Left lung (tissue), 10 donors: ENCODE data around the gene BPIFA1. TPM values are rescaled to one million over a fixed set of nuclear protein-coding genes. Genes with fewer than 3 reads are reported as not detected.

Experiments used
- ATAC-seq: fragments of 200-7000 bp; cut with Tn5 transposase; one replicate; pipeline ENCODE4 v1.9.1; 2020; ENCODE audit warnings: moderate library complexity
- DNase-seq, 4 donors: peaks; one replicate each; pipeline ENCODE4 v3.0.0-alpha.2; 2013 to 2020
- H3K27ac ChIP-seq, 2 donors: fragments of 200-600 bp; sonication (generic) in 1 of 2; one replicate each; pipeline versions ENCODE4 v1.5.0 to v1.8.0; 2020 to 2021
- H3K27me3 ChIP-seq, 2 donors: fragments of 200-600 bp; sonication (generic) in 1 of 2; one replicate each; pipeline versions ENCODE4 v1.5.0 to v1.8.0; 2020 to 2021
- H3K36me3 ChIP-seq, 2 donors: fragments of 200-600 bp; sonication (generic) in 1 of 2; one replicate each; pipeline versions ENCODE4 v1.5.0 to v1.8.0; 2020 to 2021
- H3K4me1 ChIP-seq, 2 donors: fragments of 200-600 bp; one replicate each; pipeline ENCODE4 v1.8.0; 2021
- H3K4me3 ChIP-seq, 2 donors: fragments of 200-600 bp; sonication (generic) in 1 of 2; one replicate each; pipeline versions ENCODE4 v1.5.0 to v1.8.0; 2020 to 2021; ENCODE audit warnings: mild to moderate bottlenecking in 1 of 2
- H3K9me3 ChIP-seq, 2 donors: fragments of 200-600 bp; sonication (generic) in 1 of 2; one replicate each; pipeline versions ENCODE4 v1.5.0 to v1.8.0; 2020 to 2021
- intact Hi-C, 2 donors: fragments of 100-400 bp; cut with DNase I; formaldehyde crosslinking; loops; one replicate each; pipeline versions ENCODE4 v1.11.2 to v1.14.2; 2022
- polyA plus RNA-seq, 6 donors: library from polyadenylated mRNA; unstranded; fragments of 120-200 nt; gene quantifications; one replicate each; pipeline ENCODE4 v1.2.1, GENCODE V29; 2013; ENCODE audit not compliant: insufficient read length in 6 of 6
- total RNA-seq, 2 donors: library from RNA; stranded (reverse); fragmentation: NEBNext Ultra II Directional; extraction: Animal tissue kit (Norgen Biotek cat#: 25700); gene quantifications; one replicate each; pipeline ENCODE4 v1.2.1, GENCODE V29; 2021
- TF ChIP-seq, protein P1 (sequence below), 2 donors: fragments of 200-600 bp; sonication (generic) in 1 of 2; IDR thresholded peaks; one replicate each; pipeline versions ENCODE4 v1.5.0 to v1.8.0; 2021; ENCODE audit warnings: antibody characterized with exemption in 2 of 2
- donor health status: DM: no; HTN: yes; CAD: no.
- donor health status: DM: no; HTN: no; CAD: no.

BPIFA1 gene
- total and polyA plus RNA-seq, 8 donors: 9.2 TPM; not detected in 7

DNA sequence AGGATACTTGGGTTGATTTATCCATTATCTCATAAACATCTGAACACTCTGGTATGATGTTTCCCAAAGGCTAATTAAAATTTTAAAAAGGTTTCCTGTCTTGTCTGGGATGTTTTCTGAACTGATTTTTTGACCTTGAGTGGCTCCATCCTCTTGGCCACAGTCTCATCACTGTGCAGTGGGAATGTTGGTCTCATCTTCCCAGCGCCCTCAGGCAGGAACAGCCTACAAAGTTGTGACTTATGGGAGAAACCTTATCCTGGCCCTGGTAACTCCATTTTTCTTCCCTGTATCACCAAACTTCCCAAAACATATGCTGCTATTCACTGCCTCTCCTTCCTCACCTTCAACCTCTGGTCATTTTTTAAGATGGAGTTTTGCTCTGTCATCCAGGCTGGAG lies 25.4 kb upstream of the BPIFA1 start:
- DNase-seq: no peak
- TF ChIP-seq, protein P1, sequence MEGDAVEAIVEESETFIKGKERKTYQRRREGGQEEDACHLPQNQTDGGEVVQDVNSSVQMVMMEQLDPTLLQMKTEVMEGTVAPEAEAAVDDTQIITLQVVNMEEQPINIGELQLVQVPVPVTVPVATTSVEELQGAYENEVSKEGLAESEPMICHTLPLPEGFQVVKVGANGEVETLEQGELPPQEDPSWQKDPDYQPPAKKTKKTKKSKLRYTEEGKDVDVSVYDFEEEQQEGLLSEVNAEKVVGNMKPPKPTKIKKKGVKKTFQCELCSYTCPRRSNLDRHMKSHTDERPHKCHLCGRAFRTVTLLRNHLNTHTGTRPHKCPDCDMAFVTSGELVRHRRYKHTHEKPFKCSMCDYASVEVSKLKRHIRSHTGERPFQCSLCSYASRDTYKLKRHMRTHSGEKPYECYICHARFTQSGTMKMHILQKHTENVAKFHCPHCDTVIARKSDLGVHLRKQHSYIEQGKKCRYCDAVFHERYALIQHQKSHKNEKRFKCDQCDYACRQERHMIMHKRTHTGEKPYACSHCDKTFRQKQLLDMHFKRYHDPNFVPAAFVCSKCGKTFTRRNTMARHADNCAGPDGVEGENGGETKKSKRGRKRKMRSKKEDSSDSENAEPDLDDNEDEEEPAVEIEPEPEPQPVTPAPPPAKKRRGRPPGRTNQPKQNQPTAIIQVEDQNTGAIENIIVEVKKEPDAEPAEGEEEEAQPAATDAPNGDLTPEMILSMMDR (IDR thresholded peaks at IDR 0.05): no peak
- no peak for ATAC-seq
- H3K36me3 ChIP-seq: no peaks in the 10 kb centered on the region
- intact Hi-C loops: no loop called here
- H3K4me3 ChIP-seq: no peak overlapping the region
- no peaks in the 10 kb centered on the region for H3K9me3 ChIP-seq
- H3K27me3 ChIP-seq: peaks cover 0 to 16% of the 10 kb centered on the region in 2 donors
- no peaks in the 10 kb centered on the region for H3K4me1 ChIP-seq
- no peak overlapping the region for H3K27ac ChIP-seq

- intact Hi-C loops: no loop called here
- no peak overlapping the region for H3K27ac ChIP-seq
- no peaks in the 10 kb centered on the region for H3K4me1 ChIP-seq
- no peaks in the 10 kb centered on the region for H3K36me3 ChIP-seq
- DNase-seq (peak in 2 of 4 donors; percentile 32 to 46), ATAC-seq (peak; percentile 96)
- no peaks in the 10 kb centered on the region for H3K9me3 ChIP-seq
- H3K27me3 ChIP-seq: peaks cover 0 to 16% of the 10 kb centered on the region in 2 donors
- no peak overlapping the region for H3K4me3 ChIP-seq
- TF ChIP-seq, protein P1 (IDR thresholded peaks at IDR 0.05): peak in 1 of 2 donors; percentile 29
These were observed 23.9 kb upstream of the BPIFA1 start for GRCh38 chr20:33211817-33212424.

GRCh38 chr20:33217052-33217451 lies 18.7 kb upstream of the BPIFA1 start, which contains the start of gene BPIFA3:
Gene BPIFA3, plus strand, starts transcription at chr20:33217352. Its CDS starts 185 bp downstream, at chr20:33217537.
- no peak within 1 kb of the TSS for H3K4me3 ChIP-seq
- H3K36me3 ChIP-seq: no peaks in the 10 kb centered on the region
- H3K4me1 ChIP-seq: no peaks in the 10 kb centered on the region
- H3K27ac ChIP-seq: no peak within 1 kb of the TSS
- peaks cover 0 to 12% of the 10 kb centered on the region in 2 donors for H3K27me3 ChIP-seq
- TF ChIP-seq, protein P1 (IDR thresholded peaks at IDR 0.05): no peak
- DNase-seq (no peak), ATAC-seq (no peak)
- H3K9me3 ChIP-seq: no peaks in the 10 kb centered on the region
- intact Hi-C loops: no loop called here

GRCh38 chr20:33224399-33224798 lies 11.4 kb upstream of the BPIFA1 start:
- H3K4me1 ChIP-seq: no peaks in the 10 kb centered on the region
- TF ChIP-seq, protein P1 (IDR thresholded peaks at IDR 0.05): no peak
- H3K27me3 ChIP-seq: peaks cover 0 to 21% of the 10 kb centered on the region in 2 donors
- DNase-seq (no peak), ATAC-seq (no peak)
- H3K27ac ChIP-seq: no peak overlapping the region
- no peaks in the 10 kb centered on the region for H3K9me3 ChIP-seq
- no peak overlapping the region for H3K4me3 ChIP-seq
- no peaks in the 10 kb centered on the region for H3K36me3 ChIP-seq
- intact Hi-C loops: no loop called here

- H3K36me3 ChIP-seq: no peaks in the 10 kb centered on the region
- H3K4me3 ChIP-seq: no peak overlapping the region
- peaks cover 0 to 29% of the 10 kb centered on the region in 2 donors for H3K27me3 ChIP-seq
- intact Hi-C loops: no loop called here
- TF ChIP-seq, protein P1 (IDR thresholded peaks at IDR 0.05): no peak
- H3K9me3 ChIP-seq: no peaks in the 10 kb centered on the region
- DNase-seq (no peak), ATAC-seq (no peak)
- H3K27ac ChIP-seq: no peak overlapping the region
- no peaks in the 10 kb centered on the region for H3K4me1 ChIP-seq
These were observed 6.0 kb upstream of the BPIFA1 start for GRCh38 chr20:33229843-33230242.
